Measurements from ENCODE around the gene TDP1. TPM values are rescaled to one million over a fixed set of nuclear protein-coding genes. Genes with fewer than 3 reads are reported as not detected.

TDP1 gene
- total and polyA plus RNA-seq, 2 of the 13 experiments (the other 11 are each of a cell fraction or from before 2014, with no cell fraction given), result 16.4 to 31.2 TPM

DNA sequence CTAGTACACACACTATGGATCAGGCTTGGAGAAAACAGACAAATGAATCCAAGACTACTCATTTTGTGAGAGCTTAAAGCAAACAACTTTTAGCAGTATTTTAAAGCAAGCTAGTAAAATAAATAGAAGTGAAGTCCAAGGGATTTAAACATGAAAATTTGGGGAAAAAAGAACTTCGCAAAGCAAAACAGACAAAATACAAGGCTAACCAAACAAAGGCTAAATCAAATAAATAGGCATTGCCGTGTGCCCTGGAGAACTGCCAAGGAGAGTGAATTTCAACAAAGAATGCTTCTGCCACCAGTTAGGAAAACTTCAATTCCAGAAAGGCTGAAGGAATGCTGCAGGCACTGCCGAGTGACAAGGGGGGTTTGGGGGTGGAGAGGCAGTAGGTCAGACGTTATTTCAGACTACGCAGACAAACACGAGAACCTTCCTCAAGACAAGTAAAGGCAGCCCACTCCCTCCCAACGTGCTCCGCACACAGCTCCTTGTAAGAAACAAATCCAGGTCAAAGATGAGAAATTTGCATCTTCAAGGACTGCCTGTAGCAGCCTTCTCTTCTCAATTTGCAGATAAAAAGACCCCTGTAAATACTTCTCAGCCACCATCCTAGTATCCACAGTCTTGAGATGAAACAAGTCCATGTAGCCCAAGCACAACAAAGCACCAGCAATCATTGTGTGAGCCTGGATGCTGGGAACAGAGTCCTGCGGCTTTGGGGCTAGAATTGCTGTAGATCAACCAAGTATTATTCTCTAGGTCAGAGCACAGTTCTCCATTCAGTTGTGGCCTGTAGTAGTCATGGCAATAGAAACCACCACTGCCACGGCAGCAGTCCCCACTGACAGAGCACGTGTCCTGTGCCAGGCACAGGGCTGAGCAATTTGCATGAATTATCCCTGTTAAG lies 44.5 kb upstream of the TDP1 start (continued):
- TF ChIP-seq, protein P1, sequence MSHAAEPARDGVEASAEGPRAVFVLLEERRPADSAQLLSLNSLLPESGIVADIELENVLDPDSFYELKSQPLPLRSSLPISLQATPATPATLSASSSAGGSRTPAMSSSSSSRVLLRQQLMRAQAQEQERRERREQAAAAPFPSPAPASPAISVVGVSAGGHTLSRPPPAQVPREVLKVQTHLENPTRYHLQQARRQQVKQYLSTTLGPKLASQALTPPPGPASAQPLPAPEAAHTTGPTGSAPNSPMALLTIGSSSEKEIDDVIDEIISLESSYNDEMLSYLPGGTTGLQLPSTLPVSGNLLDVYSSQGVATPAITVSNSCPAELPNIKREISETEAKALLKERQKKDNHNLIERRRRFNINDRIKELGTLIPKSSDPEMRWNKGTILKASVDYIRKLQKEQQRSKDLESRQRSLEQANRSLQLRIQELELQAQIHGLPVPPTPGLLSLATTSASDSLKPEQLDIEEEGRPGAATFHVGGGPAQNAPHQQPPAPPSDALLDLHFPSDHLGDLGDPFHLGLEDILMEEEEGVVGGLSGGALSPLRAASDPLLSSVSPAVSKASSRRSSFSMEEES (CRISPR knock-in tag; IDR thresholded peaks at IDR 0.05), result no peak; the same call in 1 of the 2 replicates
- TF ChIP-seq ZBTB25 (CRISPR knock-in tag; IDR thresholded peaks at IDR 0.05) (no peak), TGIF2 (CRISPR knock-in tag; IDR thresholded peaks at IDR 0.05) (no peak), ZNF33A (CRISPR knock-in tag; IDR thresholded peaks at IDR 0.05; ENCODE audit: borderline replicate concordance) (no peak), HOMEZ (CRISPR knock-in tag; IDR thresholded peaks at IDR 0.05; ENCODE audit: low read depth) (0 out of 2 replicates have a peak, but pooled peaks have one; percentile 17), KDM6A (CRISPR knock-in tag; IDR thresholded peaks at IDR 0.05; ENCODE audit: low read depth) (0 out of 2 replicates have a peak, but pooled peaks have one; percentile 59), ZSCAN25 (CRISPR knock-in tag; IDR thresholded peaks at IDR 0.05) (no peak), KDM5B (CRISPR knock-in tag; IDR thresholded peaks at IDR 0.05; ENCODE audit: borderline replicate concordance) (no peak), ZBTB44 (CRISPR knock-in tag; IDR thresholded peaks at IDR 0.05) (no peak), TBL1XR1 (IDR thresholded peaks at IDR 0.05; ENCODE audit: borderline replicate concordance, low read length, partially characterized antibody) (no peak), SIN3A (IDR thresholded peaks at IDR 0.05; ENCODE audit: borderline replicate concordance, low read depth, low read length) (no peak), TCF7 (IDR thresholded peaks at IDR 0.05; ENCODE audit: low read depth) (peak; percentile 59), NFKB2 (CRISPR knock-in tag; IDR thresholded peaks at IDR 0.05; ENCODE audit: borderline replicate concordance) (no peak), MTF2 (CRISPR knock-in tag; IDR thresholded peaks at IDR 0.05; ENCODE audit: borderline replicate concordance) (no peak)
- TF ChIP-seq, protein P2, sequence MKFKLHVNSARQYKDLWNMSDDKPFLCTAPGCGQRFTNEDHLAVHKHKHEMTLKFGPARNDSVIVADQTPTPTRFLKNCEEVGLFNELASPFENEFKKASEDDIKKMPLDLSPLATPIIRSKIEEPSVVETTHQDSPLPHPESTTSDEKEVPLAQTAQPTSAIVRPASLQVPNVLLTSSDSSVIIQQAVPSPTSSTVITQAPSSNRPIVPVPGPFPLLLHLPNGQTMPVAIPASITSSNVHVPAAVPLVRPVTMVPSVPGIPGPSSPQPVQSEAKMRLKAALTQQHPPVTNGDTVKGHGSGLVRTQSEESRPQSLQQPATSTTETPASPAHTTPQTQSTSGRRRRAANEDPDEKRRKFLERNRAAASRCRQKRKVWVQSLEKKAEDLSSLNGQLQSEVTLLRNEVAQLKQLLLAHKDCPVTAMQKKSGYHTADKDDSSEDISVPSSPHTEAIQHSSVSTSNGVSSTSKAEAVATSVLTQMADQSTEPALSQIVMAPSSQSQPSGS (CRISPR knock-in tag; IDR thresholded peaks at IDR 0.05), result no peak
- TF ChIP-seq, protein P3, sequence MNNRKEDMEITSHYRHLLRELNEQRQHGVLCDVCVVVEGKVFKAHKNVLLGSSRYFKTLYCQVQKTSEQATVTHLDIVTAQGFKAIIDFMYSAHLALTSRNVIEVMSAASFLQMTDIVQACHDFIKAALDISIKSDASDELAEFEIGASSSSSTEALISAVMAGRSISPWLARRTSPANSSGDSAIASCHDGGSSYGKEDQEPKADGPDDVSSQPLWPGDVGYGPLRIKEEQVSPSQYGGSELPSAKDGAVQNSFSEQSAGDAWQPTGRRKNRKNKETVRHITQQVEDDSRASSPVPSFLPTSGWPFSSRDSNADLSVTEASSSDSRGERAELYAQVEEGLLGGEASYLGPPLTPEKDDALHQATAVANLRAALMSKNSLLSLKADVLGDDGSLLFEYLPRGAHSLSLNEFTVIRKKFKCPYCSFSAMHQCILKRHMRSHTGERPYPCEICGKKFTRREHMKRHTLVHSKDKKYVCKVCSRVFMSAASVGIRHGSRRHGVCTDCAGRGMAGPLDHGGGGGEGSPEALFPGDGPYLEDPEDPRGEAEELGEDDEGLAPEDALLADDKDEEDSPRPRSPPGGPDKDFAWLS (CRISPR knock-in tag; IDR thresholded peaks at IDR 0.05; ENCODE audit: borderline replicate concordance), result no peak
- TF ChIP-seq, protein P4, sequence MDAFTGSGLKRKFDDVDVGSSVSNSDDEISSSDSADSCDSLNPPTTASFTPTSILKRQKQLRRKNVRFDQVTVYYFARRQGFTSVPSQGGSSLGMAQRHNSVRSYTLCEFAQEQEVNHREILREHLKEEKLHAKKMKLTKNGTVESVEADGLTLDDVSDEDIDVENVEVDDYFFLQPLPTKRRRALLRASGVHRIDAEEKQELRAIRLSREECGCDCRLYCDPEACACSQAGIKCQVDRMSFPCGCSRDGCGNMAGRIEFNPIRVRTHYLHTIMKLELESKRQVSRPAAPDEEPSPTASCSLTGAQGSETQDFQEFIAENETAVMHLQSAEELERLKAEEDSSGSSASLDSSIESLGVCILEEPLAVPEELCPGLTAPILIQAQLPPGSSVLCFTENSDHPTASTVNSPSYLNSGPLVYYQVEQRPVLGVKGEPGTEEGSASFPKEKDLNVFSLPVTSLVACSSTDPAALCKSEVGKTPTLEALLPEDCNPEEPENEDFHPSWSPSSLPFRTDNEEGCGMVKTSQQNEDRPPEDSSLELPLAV (CRISPR knock-in tag; conservative IDR thresholded peaks at IDR 0.05; ENCODE audit: low read depth), result no peak

All from HepG2 (cell line).